HepG2 (cell line): ENCODE measurements around the gene ATXN2. TPM values are rescaled to one million over a fixed set of nuclear protein-coding genes. Genes with fewer than 3 reads are reported as not detected.

Experiments used
- ATAC-seq: fragments of 200-7000 bp; cut with Tn5 transposase; 3 replicates; pipeline ENCODE4 v1.9.1; 2020; ENCODE audit warnings: mild to moderate bottlenecking, moderate library complexity
- BruUV-seq: library from RNA; stranded (reverse); fragments of 400-500 nt; replicated peaks from 2 replicates; lab custom pipeline; 2021; lab: Mats Ljungman, UMichigan
- CTCF ChIA-PET: fragments of 300-600 bp; formaldehyde crosslinking; extraction: SDS; loops from one replicate; lab custom pipeline; 2021; ENCODE audit warnings: low total read pairs, inconsistent platforms, low intra/inter-chr PET ratio; lab: Yijun Ruan, JAX
- POLR2A ChIA-PET: fragments of 350-600 bp; sonication (Branson Sonifier 250); formaldehyde crosslinking; loops from one replicate; lab custom pipeline; 2020; ENCODE audit warnings: antibody characterized with exemption, inconsistent platforms; lab: Yijun Ruan, JAX
- DNase-seq: peaks from one replicate; pipeline ENCODE4 v3.0.0-alpha.2; 2015; ENCODE audit warnings: low spot score
- FAIRE-seq: peaks from 3 replicates; lab custom pipeline; 2011; peaks lifted over from hg19 to GRCh38; lab: Jason Lieb, UNC
- H2AFZ ChIP-seq: one replicate; pipeline ENCODE4 v1.6.1; 2011; ENCODE audit warnings: low read length, inconsistent platforms
- H3K27ac ChIP-seq: fragments of 300-600 bp; 3 replicates; pipeline ENCODE4 v1.8.0; 2011; ENCODE audit warnings: mixed run types, mild to moderate bottlenecking, mixed read lengths, low read length, inconsistent platforms; ENCODE audit not compliant: insufficient read depth; ENCODE audit errors: extremely low read length
- H3K27me3 ChIP-seq, 2 experiments: fragments of 200-600 bp in 1 of 2; 2 replicates in 1 of 2; 3 replicates in 1 of 2; pipeline versions ENCODE4 v1.6.0 to v1.8.0; 2011; ENCODE audit warnings: low read length in 2 of 2, mild to moderate bottlenecking in 2 of 2, moderate library complexity in 2 of 2, inconsistent platforms in 1 of 2; ENCODE audit not compliant: insufficient read depth in 2 of 2, control insufficient read depth in 1 of 2
- H3K36me3 ChIP-seq, 2 experiments: fragments of 200-600 bp in 1 of 2; replicated peaks in 1 of 2; 2 replicates in 1 of 2; 3 replicates in 1 of 2; pipeline versions ENCODE4 v1.5.1 to v1.8.0; 2011; ENCODE audit warnings: low read length in 2 of 2, inconsistent platforms in 1 of 2; ENCODE audit not compliant: insufficient read depth in 2 of 2, control insufficient read depth in 1 of 2
- H3K4me1 ChIP-seq: 2 replicates; pipeline ENCODE4 v1.5.1; 2012; ENCODE audit warnings: low read length, inconsistent platforms; ENCODE audit not compliant: insufficient read depth
- H3K4me2 ChIP-seq: 2 replicates; pipeline ENCODE4 v1.6.0; 2011; ENCODE audit warnings: low read depth, low read length, inconsistent platforms
- H3K4me3 ChIP-seq, 3 experiments: fragments of 200-600 bp in 1 of 3; sonication (generic), shearing (Covaris generic) in 1 of 3; replicated peaks in 1 of 3; 2 replicates each; pipeline ENCODE4 v1.5.1; 2011 to 2016; ENCODE audit warnings: low read length in 3 of 3, inconsistent platforms in 2 of 3, low read depth in 2 of 3, mild to moderate bottlenecking in 2 of 3, control low read depth in 1 of 3, mixed read lengths in 1 of 3; ENCODE audit not compliant: insufficient read depth in 1 of 3
- H3K79me2 ChIP-seq: one replicate; pipeline ENCODE4 v1.6.1; 2011; ENCODE audit warnings: low read length, inconsistent platforms; ENCODE audit not compliant: insufficient read depth
- H3K9ac ChIP-seq: 2 replicates; pipeline ENCODE4 v1.6.0; 2011; ENCODE audit warnings: mild to moderate bottlenecking, low read depth, low read length, inconsistent platforms; ENCODE audit not compliant: insufficient read depth
- H3K9me3 ChIP-seq: 2 replicates; pipeline ENCODE4 v1.5.1; 2012; ENCODE audit warnings: mild to moderate bottlenecking, low read length
- H4K20me1 ChIP-seq: 2 replicates; pipeline ENCODE4 v1.6.0; 2011; ENCODE audit warnings: inconsistent platforms, mild to moderate bottlenecking, low read length, moderate library complexity; ENCODE audit not compliant: insufficient read depth
- ATRX ChIP-seq: sonication (generic); formaldehyde crosslinking; IDR thresholded peaks from 2 replicates; pipeline ENCODE4 v1.4.0; 2020; ENCODE audit warnings: missing genetic modification reagents, borderline replicate concordance
- HNF4G ChIP-seq, 2 experiments: sonication (generic) in 1 of 2; formaldehyde crosslinking in 1 of 2; IDR thresholded peaks; 2 replicates each; pipeline versions ENCODE4 v1.4.0 to v1.6.1; 2011 to 2020; ENCODE audit warnings: borderline replicate concordance in 2 of 2, low read depth in 2 of 2, mild to moderate bottlenecking in 2 of 2, low read length in 1 of 2, missing genetic modification reagents in 1 of 2, moderate library complexity in 1 of 2
- POLR2AphosphoS5 ChIP-seq: IDR thresholded peaks from 2 replicates; pipeline ENCODE4 v1.6.1; 2012; ENCODE audit warnings: low read depth, low read length
- TOPORS ChIP-seq: sonication (generic); formaldehyde crosslinking; IDR thresholded peaks from 2 replicates; pipeline ENCODE4 v1.8.0; 2023; ENCODE audit warnings: mild to moderate bottlenecking, missing genetic modification reagents
- ZNF382 ChIP-seq: sonication (generic); formaldehyde crosslinking; IDR thresholded peaks from 2 replicates; pipeline ENCODE4 v1.5.0; 2020; ENCODE audit warnings: missing genetic modification reagents, mild to moderate bottlenecking, borderline replicate concordance
- ZNF580 ChIP-seq: IDR thresholded peaks from 2 replicates; pipeline ENCODE4 v1.6.1; 2016; ENCODE audit warnings: low read depth, borderline replicate concordance
- ZNF878 ChIP-seq: sonication (generic); formaldehyde crosslinking; IDR thresholded peaks from 2 replicates; pipeline ENCODE4 v1.8.1; 2023; ENCODE audit warnings: mild to moderate bottlenecking, missing genetic modification reagents, moderate library complexity
- WGBS: methylation state at CpG from one replicate; pipeline ENCODE4 v1.1.6; 2017; ENCODE audit warnings: low lambda C conversion rate; 5-methylcytosine and 5-hydroxymethylcytosine counted together
- in situ Hi-C: cut with HindIII; loops from 2 replicates; pipeline ENCODE4 v1.10.0; 2017; ENCODE audit warnings: low pct_unique_long_range_greater_than_20kb; ENCODE audit not compliant: extremely low pct_ligation_motif_present
- intact Hi-C: fragments of 100-400 bp; cut with micrococcal nuclease; formaldehyde crosslinking; loops from one replicate; pipeline ENCODE4 v1.10.0; 2022; ENCODE audit not compliant: unreplicated experiment
- polyA plus RNA-seq, 8 experiments: library from polyadenylated mRNA; depleted of rRNA in 3 of 8; stranded (reverse) in 7 of 8; unstranded in 1 of 8; fragments of >200 nt; fragmentation: Illumina TruSeq in 4 of 8; extraction: Trizol in 4 of 8; gene quantifications; 2 replicates each; pipeline versions ENCODE4 v1.2.1 to v1.2.3, GENCODE V29; 2011 to 2016; ENCODE audit warnings: low read depth in 4 of 8, missing spikeins in 1 of 8, mixed read lengths in 1 of 8; ENCODE audit not compliant: insufficient read depth in 1 of 8
- total RNA-seq, 5 experiments: library from RNA; depleted of rRNA; stranded (reverse); fragments of >200 nt; fragmentation: Illumina TruSeq; extraction: Trizol; gene quantifications; 2 replicates each; pipeline ENCODE4 v1.2.3, GENCODE V29; 2016; ENCODE audit warnings: low read depth in 1 of 5

The ATXN2 gene
- total and polyA plus RNA-seq, 2 of the 13 experiments (the other 11 are each of a cell fraction or from before 2014, with no cell fraction given) = 18.1 to 27.1 TPM

- Histone ChIP-seq H3K4me2 (no peak overlapping the region), H3K36me3 (peaks cover 21 to 70% of the 10 kb centered on the region in 2 experiments), H3K27ac (peak overlapping the region; percentile 48), H2AFZ (no peak overlapping the region), H3K4me3 (no peak overlapping the region), H3K9ac (no peak overlapping the region), H3K4me1 (peaks cover 14% of the 10 kb centered on the region), H3K27me3 (no peaks in the 10 kb centered on the region), H3K79me2 (no peaks in the 10 kb centered on the region), H4K20me1 (no peaks in the 10 kb centered on the region), H3K9me3 (no peaks in the 10 kb centered on the region)
- ATAC-seq = no peak
- no peak for FAIRE-seq
- TF ChIP-seq ZNF878 (CRISPR knock-in tag) (no peak), ZNF580 (no peak)
- ChIA-PET CTCF (no interaction called here), POLR2A (no interaction called here)
- in situ Hi-C loops = no loop called here
- no peak for DNase-seq
- 95% methylated on average over 2 of the region's 2 CpGs for WGBS
- intact Hi-C loops = no loop called here
- BruUV-seq = no TSS peak
These were observed 110.3 kb downstream of the ATXN2 start for GRCh38 chr12:111488798-111489197.

- BruUV-seq = no TSS peak
- Histone ChIP-seq H3K4me2 (no peak overlapping the region), H2AFZ (no peak overlapping the region), H3K27ac (peak overlapping the region; percentile 48), H3K36me3 (peaks cover 26 to 73% of the 10 kb centered on the region in 2 experiments), H3K79me2 (no peaks in the 10 kb centered on the region), H3K27me3 (no peaks in the 10 kb centered on the region), H3K9ac (no peak overlapping the region), H3K4me3 (no peak overlapping the region), H3K9me3 (no peaks in the 10 kb centered on the region), H3K4me1 (peaks cover 14% of the 10 kb centered on the region), H4K20me1 (no peaks in the 10 kb centered on the region)
- ChIA-PET POLR2A (no interaction called here), CTCF (no interaction called here)
- WGBS = 53% methylated on average over 4 of the region's 4 CpGs
- DNase-seq (no peak), FAIRE-seq (no peak), ATAC-seq (peak; percentile 55)
- intact Hi-C loops (no loop called here), in situ Hi-C loops (no loop called here)
- TF ChIP-seq ZNF382 (CRISPR knock-in tag) (no peak), ATRX (CRISPR knock-in tag) (no peak), TOPORS (CRISPR knock-in tag) (no peak), HNF4G (IDR thresholded peaks at IDR 0.05; ENCODE audit: borderline replicate concordance, low read depth, low read length) (0 out of 2 replicates have a peak, but pooled peaks have one; percentile 5), HNF4G (CRISPR knock-in tag; IDR thresholded peaks at IDR 0.05; ENCODE audit: borderline replicate concordance, low read depth) (no peak), POLR2AphosphoS5 (no peak)
These were observed 110.8 kb downstream of the ATXN2 start for GRCh38 chr12:111488271-111488670.
